Skin epidermis (tissue), 12 donors: ENCODE data around the gene ZNF407.
A peak's percentile ranks its signal among the peaks of the same experiment; 100 is the strongest.

Experiments used
- H3K27ac ChIP-seq, 21 experiments: fragments of 200-600 bp; sonication (generic) in 11 of 21; one replicate each; pipeline ENCODE4 v1.5.0; 2020; ENCODE audit warnings: mild to moderate bottlenecking in 3 of 21, inconsistent platforms in 2 of 21, moderate library complexity in 2 of 21
- H3K4me3 ChIP-seq, 7 experiments: fragments of 200-600 bp; sonication (generic) in 2 of 7; one replicate each; pipeline ENCODE4 v1.5.0; 2020; ENCODE audit warnings: inconsistent platforms in 2 of 7, mild to moderate bottlenecking in 2 of 7, moderate library complexity in 1 of 7

Gene ZNF407

GRCh38 chr18:74899554-74899953 is 301.9 kb downstream of the ZNF407 start:
- Histone ChIP-seq H3K27ac (peak overlapping the region in 1 of 21 experiments; percentile 2), H3K4me3 (no peak overlapping the region)

- Histone ChIP-seq H3K4me3 (no peak overlapping the region), H3K27ac (no peak overlapping the region)
Observed at GRCh38 chr18:74901362-74902146, 303.9 kb downstream of the ZNF407 start.

GRCh38 chr18:74902147-74902455 is 304.4 kb downstream of the ZNF407 start:
- no peak overlapping the region for H3K27ac ChIP-seq
- no peak overlapping the region for H3K4me3 ChIP-seq

- H3K27ac ChIP-seq, result no peak overlapping the region
- no peak overlapping the region for H3K4me3 ChIP-seq
Observed at GRCh38 chr18:74905247-74905646, 307.6 kb downstream of the ZNF407 start.

- H3K4me3 ChIP-seq, result no peak overlapping the region
Observed at GRCh38 chr18:74906184-74906583, 308.5 kb downstream of the ZNF407 start.

GRCh38 chr18:74914052-74914591 is 316.5 kb downstream of the ZNF407 start:
- Histone ChIP-seq H3K4me3 (no peak overlapping the region), H3K27ac (no peak overlapping the region)

More at GRCh38 chr18:74906184-74906583, 308.5 kb downstream of the ZNF407 start:
- no peak overlapping the region for H3K27ac ChIP-seq

- H3K4me3 ChIP-seq, result no peak overlapping the region
- no peak overlapping the region for H3K27ac ChIP-seq
Observed at GRCh38 chr18:74914648-74915047, 317.0 kb downstream of the ZNF407 start.

GRCh38 chr18:74916773-74917393 is 319.2 kb downstream of the ZNF407 start:
- Histone ChIP-seq H3K4me3 (no peak overlapping the region), H3K27ac (peak overlapping the region in 1 of 21 experiments; percentile 16)

- Histone ChIP-seq H3K27ac (no peak overlapping the region), H3K4me3 (no peak overlapping the region)
Observed at GRCh38 chr18:74918276-74918790, 320.7 kb downstream of the ZNF407 start.

GRCh38 chr18:74921057-74921820 is 323.6 kb downstream of the ZNF407 start:
- Histone ChIP-seq H3K27ac (no peak overlapping the region), H3K4me3 (no peak overlapping the region)

GRCh38 chr18:74926051-74926450 is 328.4 kb downstream of the ZNF407 start:
- Histone ChIP-seq H3K4me3 (no peak overlapping the region), H3K27ac (no peak overlapping the region)

GRCh38 chr18:74928194-74928968 is 330.7 kb downstream of the ZNF407 start:
- H3K4me3 ChIP-seq, result no peak overlapping the region

GRCh38 chr18:74929110-74929509 is 331.4 kb downstream of the ZNF407 start:
- H3K4me3 ChIP-seq, result no peak overlapping the region
- H3K27ac ChIP-seq, result no peak overlapping the region

More at GRCh38 chr18:74928194-74928968, 330.7 kb downstream of the ZNF407 start:
- H3K27ac ChIP-seq, result no peak overlapping the region

- Histone ChIP-seq H3K27ac (no peak overlapping the region), H3K4me3 (no peak overlapping the region)
Observed at GRCh38 chr18:74930616-74931015, 332.9 kb downstream of the ZNF407 start.

- Histone ChIP-seq H3K4me3 (no peak overlapping the region), H3K27ac (no peak overlapping the region)
Observed at GRCh38 chr18:74933930-74934329, 336.3 kb downstream of the ZNF407 start.

- no peak overlapping the region for H3K4me3 ChIP-seq
- H3K27ac ChIP-seq, result no peak overlapping the region
Observed at GRCh38 chr18:74935434-74935833, 337.8 kb downstream of the ZNF407 start.

GRCh38 chr18:74936343-74936742 is 338.7 kb downstream of the ZNF407 start:
- Histone ChIP-seq H3K4me3 (no peak overlapping the region), H3K27ac (no peak overlapping the region)

- Histone ChIP-seq H3K27ac (no peak overlapping the region), H3K4me3 (no peak overlapping the region)
Observed at GRCh38 chr18:74937291-74937690, 339.6 kb downstream of the ZNF407 start.

- H3K27ac ChIP-seq, result no peak overlapping the region
Observed at GRCh38 chr18:74940856-74941255, 343.2 kb downstream of the ZNF407 start.

More at GRCh38 chr18:74940856-74941255, 343.2 kb downstream of the ZNF407 start:
- H3K4me3 ChIP-seq, result no peak overlapping the region
